CD4-positive, alpha-beta T cell (primary cell): Measurements from ENCODE around the gene NUDT21. TPM values are rescaled to one million over a fixed set of nuclear protein-coding genes. Genes with fewer than 3 reads are reported as not detected.

Experiments
- ATAC-seq: fragments of 200-7000 bp; cut with Tn5 transposase; one replicate; pipeline ENCODE4 v1.10.0; 2022; ENCODE audit warnings: mild to moderate bottlenecking; ENCODE audit not compliant: poor library complexity
- CTCF ChIA-PET: fragments of 350-600 bp; sonication (Branson Sonifier 250); formaldehyde crosslinking; loops from one replicate; lab custom pipeline; 2021; ENCODE audit warnings: antibody characterized with exemption, inconsistent platforms; lab: Charles Lee
- POLR2A ChIA-PET: fragments of 350-600 bp; sonication (Branson Sonifier 250); formaldehyde crosslinking; loops from one replicate; lab custom pipeline; 2021; ENCODE audit warnings: antibody characterized with exemption, inconsistent platforms; lab: Charles Lee
- DNase-seq, 14 experiments: peaks; one replicate each; pipeline ENCODE4 v3.0.0-alpha.2; 2013 to 2020; ENCODE audit warnings: mixed read lengths in 2 of 14
- H3K27ac ChIP-seq, 2 donors: one replicate each; pipeline versions ENCODE4 v1.5.1 to v1.7.0; 2013; ENCODE audit warnings: low read length in 2 of 2, low read depth in 1 of 2, mild to moderate bottlenecking in 1 of 2
- H3K27me3 ChIP-seq, 2 experiments: 1 replicate in 1 of 2; 2 replicates in 1 of 2; pipeline versions ENCODE4 v1.6.1 to v1.7.0; 2013; ENCODE audit warnings: low read length in 2 of 2, control low read depth in 1 of 2, mild to moderate bottlenecking in 1 of 2, moderate library complexity in 1 of 2; ENCODE audit not compliant: insufficient read depth in 2 of 2, control insufficient read depth in 1 of 2
- H3K36me3 ChIP-seq: one replicate; pipeline ENCODE4 v1.6.1; 2013; ENCODE audit warnings: low read length, control low read depth; ENCODE audit not compliant: insufficient read depth
- H3K4me1 ChIP-seq: one replicate; pipeline ENCODE4 v1.6.1; 2013; ENCODE audit warnings: low read length, control low read depth; ENCODE audit not compliant: insufficient read depth
- H3K4me3 ChIP-seq: one replicate; pipeline ENCODE4 v1.5.1; 2013; ENCODE audit warnings: mild to moderate bottlenecking, low read length, moderate library complexity
- H3K9me3 ChIP-seq, 2 experiments: 1 replicate in 1 of 2; 2 replicates in 1 of 2; pipeline versions ENCODE4 v1.6.1 to v1.7.0; 2013; ENCODE audit warnings: low read length in 2 of 2, mild to moderate bottlenecking in 2 of 2, control low read depth in 1 of 2, moderate library complexity in 1 of 2; ENCODE audit not compliant: control insufficient read depth in 1 of 2, insufficient read depth in 1 of 2
- H3K27ac Mint-ChIP-seq: one replicate; pipeline ENCODE4 v1.8.0; 2020; ENCODE audit warnings: mixed read lengths
- H3K27me3 Mint-ChIP-seq: one replicate; pipeline ENCODE4 v1.8.0; 2021; ENCODE audit warnings: mixed read lengths
- H3K36me3 Mint-ChIP-seq: one replicate; pipeline ENCODE4 v1.8.0; 2021; ENCODE audit warnings: low read depth, mixed read lengths
- H3K4me1 Mint-ChIP-seq: one replicate; pipeline ENCODE4 v1.8.0; 2021; ENCODE audit warnings: low read depth, mixed read lengths
- H3K4me3 Mint-ChIP-seq: one replicate; pipeline ENCODE4 v1.8.0; 2020; ENCODE audit warnings: mild to moderate bottlenecking, mixed read lengths
- H3K9me3 Mint-ChIP-seq: one replicate; pipeline ENCODE4 v1.8.0; 2020; ENCODE audit warnings: mixed read lengths
- intact Hi-C, 2 experiments: fragments of 100-400 bp; cut with DNase I in 1 of 2; cut with micrococcal nuclease in 1 of 2; formaldehyde crosslinking; loops; one replicate each; pipeline versions ENCODE4 v1.15.1 to v1.9.0; 2023 to 2025; cut with DNase I, micrococcal nuclease
- total RNA-seq, 174 experiments: library from RNA in 2 of 174; stranded (reverse) in 2 of 174; gene quantifications; one replicate each; pipeline ENCODE4 v1.2.3 and lab custom pipeline; 2021 to 2026
- TF ChIP-seq, protein P1 (sequence below): fragments of 200-600 bp; IDR thresholded peaks from one replicate; pipeline ENCODE4 v1.8.0; 2022; ENCODE audit warnings: antibody characterized with exemption, mild to moderate bottlenecking

NUDT21 gene
- total RNA-seq, 2 experiments from 2014 or later = 89.6 to 96.6 TPM

DNA sequence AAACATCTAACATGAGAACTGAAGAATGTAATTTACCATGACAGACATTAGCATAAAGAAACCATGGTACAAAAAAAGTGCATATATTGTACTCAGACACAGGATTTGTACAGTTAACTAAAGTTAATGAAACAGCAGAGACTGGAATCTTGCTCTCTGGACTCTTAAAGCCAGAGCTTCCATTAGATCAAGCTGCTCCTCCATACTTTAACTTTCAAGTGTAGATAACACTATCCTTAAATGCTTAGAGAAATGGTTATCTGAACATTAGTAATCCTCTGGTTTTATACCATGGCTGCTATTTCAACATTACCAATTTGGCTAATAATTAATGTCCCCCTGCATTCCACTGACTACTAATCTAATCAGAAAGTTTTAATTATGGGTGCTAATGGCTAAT is 3.1 kb downstream of the NUDT21 start:
- Mint-ChIP-seq H3K9me3 (no peaks in the 10 kb centered on the region), H3K36me3 (peaks cover 65% of the 10 kb centered on the region), H3K4me3 (peak overlapping the region; percentile 9), H3K4me1 (peaks cover 61% of the 10 kb centered on the region), H3K27me3 (no peaks in the 10 kb centered on the region), H3K27ac (peak overlapping the region; percentile 38)
- H3K4me3 ChIP-seq = no peak overlapping the region
- intact Hi-C loops = no loop called here
- no peak for DNase-seq
- ATAC-seq = no peak
- ChIA-PET CTCF (no interaction called here), POLR2A (no interaction called here)
- TF ChIP-seq, protein P1, sequence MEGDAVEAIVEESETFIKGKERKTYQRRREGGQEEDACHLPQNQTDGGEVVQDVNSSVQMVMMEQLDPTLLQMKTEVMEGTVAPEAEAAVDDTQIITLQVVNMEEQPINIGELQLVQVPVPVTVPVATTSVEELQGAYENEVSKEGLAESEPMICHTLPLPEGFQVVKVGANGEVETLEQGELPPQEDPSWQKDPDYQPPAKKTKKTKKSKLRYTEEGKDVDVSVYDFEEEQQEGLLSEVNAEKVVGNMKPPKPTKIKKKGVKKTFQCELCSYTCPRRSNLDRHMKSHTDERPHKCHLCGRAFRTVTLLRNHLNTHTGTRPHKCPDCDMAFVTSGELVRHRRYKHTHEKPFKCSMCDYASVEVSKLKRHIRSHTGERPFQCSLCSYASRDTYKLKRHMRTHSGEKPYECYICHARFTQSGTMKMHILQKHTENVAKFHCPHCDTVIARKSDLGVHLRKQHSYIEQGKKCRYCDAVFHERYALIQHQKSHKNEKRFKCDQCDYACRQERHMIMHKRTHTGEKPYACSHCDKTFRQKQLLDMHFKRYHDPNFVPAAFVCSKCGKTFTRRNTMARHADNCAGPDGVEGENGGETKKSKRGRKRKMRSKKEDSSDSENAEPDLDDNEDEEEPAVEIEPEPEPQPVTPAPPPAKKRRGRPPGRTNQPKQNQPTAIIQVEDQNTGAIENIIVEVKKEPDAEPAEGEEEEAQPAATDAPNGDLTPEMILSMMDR = no peak
- no peaks in the 10 kb centered on the region for H3K9me3 ChIP-seq
- H3K27me3 ChIP-seq = no peaks in the 10 kb centered on the region
- peaks cover 36% of the 10 kb centered on the region for H3K36me3 ChIP-seq
- peaks cover 20% of the 10 kb centered on the region for H3K4me1 ChIP-seq
- no peak overlapping the region for H3K27ac ChIP-seq

DNA sequence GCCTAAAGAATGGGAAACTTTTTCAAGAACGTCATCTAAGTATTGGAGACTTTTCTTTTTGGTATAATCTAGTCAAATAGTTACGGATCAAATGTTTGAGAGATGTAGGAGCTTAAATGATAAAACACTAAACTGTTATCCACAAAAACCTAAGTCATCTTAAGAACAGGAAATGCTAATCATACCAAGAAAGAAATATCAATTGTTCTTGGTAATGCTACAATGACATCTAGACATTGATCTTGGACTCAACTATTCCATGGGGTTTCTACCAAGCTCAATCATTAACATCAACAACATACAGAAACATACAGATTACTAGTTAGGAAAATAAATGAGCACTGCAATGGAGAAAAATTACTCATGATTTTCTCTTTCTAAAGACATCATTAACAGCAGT is 3.8 kb downstream of the NUDT21 start:
- H3K4me1 Mint-ChIP-seq = peaks cover 53% of the 10 kb centered on the region
- no peaks in the 10 kb centered on the region for H3K27me3 Mint-ChIP-seq
- intact Hi-C loops = no loop called here
- TF ChIP-seq, protein P1 = no peak
- no peak for ATAC-seq
- no peak overlapping the region for H3K4me3 Mint-ChIP-seq
- H3K4me3 ChIP-seq = no peak overlapping the region
- peaks cover 65% of the 10 kb centered on the region for H3K36me3 Mint-ChIP-seq
- no peaks in the 10 kb centered on the region for H3K9me3 ChIP-seq
- H3K27ac ChIP-seq = no peak overlapping the region
- CTCF ChIA-PET = interaction anchor here (0.6 kb wide), 1 partner anchor 79 kb away, joined by 4 read pairs; no protein-coding TSS in a partner anchor
- H3K4me1 ChIP-seq = peaks cover 15% of the 10 kb centered on the region
- no peaks in the 10 kb centered on the region for H3K9me3 Mint-ChIP-seq
- peaks cover 42% of the 10 kb centered on the region for H3K36me3 ChIP-seq
- no peaks in the 10 kb centered on the region for H3K27me3 ChIP-seq
- DNase-seq = no peak
- H3K27ac Mint-ChIP-seq = peak overlapping the region; percentile 38
- POLR2A ChIA-PET = no interaction called here

DNA sequence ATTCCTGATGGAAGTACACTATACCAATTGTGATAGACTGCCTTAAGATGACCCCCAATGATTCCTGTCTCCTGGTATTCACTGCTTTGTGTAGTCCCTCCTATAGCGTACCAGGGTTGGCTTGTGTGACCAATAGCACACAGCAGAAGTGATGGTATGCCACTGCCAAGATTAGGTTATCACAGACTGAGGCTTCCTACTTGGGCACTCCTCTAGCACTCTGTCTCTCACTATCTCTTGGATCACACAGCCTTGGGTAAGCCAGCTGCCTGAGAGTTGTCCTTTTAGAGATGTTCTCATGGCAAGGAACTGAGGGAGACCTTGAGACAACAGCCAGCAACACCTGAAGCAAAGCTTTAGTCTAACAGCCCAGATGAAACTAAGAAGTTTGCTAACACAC is 13.1 kb downstream of the NUDT21 start:
- TF ChIP-seq, protein P1 = no peak
- peaks cover 58% of the 10 kb centered on the region for H3K36me3 ChIP-seq
- ATAC-seq (no peak), DNase-seq (no peak)
- CTCF ChIA-PET = no interaction called here
- H3K27ac Mint-ChIP-seq = no peak overlapping the region
- POLR2A ChIA-PET = interaction anchor here (1.6 kb wide), 1 partner anchor 13 kb away, joined by 5 read pairs; the partner anchor contains the start of genes NUDT21 and OGFOD1
- intact Hi-C loops = no loop called here
- no peaks in the 10 kb centered on the region for H3K27me3 Mint-ChIP-seq
- H3K9me3 ChIP-seq = no peaks in the 10 kb centered on the region
- no peaks in the 10 kb centered on the region for H3K4me1 ChIP-seq
- peaks cover 80% of the 10 kb centered on the region for H3K36me3 Mint-ChIP-seq
- H3K27ac ChIP-seq = no peak overlapping the region
- H3K4me3 ChIP-seq = no peak overlapping the region
- H3K4me1 Mint-ChIP-seq = peaks cover 6% of the 10 kb centered on the region
- no peak overlapping the region for H3K4me3 Mint-ChIP-seq
- no peaks in the 10 kb centered on the region for H3K27me3 ChIP-seq
- H3K9me3 Mint-ChIP-seq = no peaks in the 10 kb centered on the region
